Activated naive CD4-positive, alpha-beta T cell treated with anti-CD3 and anti-CD28 coated beads, Interleukin-2, amount 50 U/mL, for 72 hours (primary cell): ENCODE results near the gene SMC3. TPM values are rescaled to one million over a fixed set of nuclear protein-coding genes. Genes with fewer than 3 reads are reported as not detected.
"Not testable (repeated sequence)": the region's sequence is repeated elsewhere in the genome, so short reads cannot be mapped to it uniquely, and the experiment has no call there.

Source experiments
- ATAC-seq, 2 donors: fragments of 150-1000 bp; cut with Tn5 transposase; 2 replicates each; pipeline ENCODE4 v1.10.0; 2021; ENCODE audit warnings: mild to moderate bottlenecking in 2 of 2, moderate library complexity in 2 of 2
- DNase-seq, 2 donors: peaks; one replicate each; pipeline ENCODE4 v3.0.0; 2021 to 2022; ENCODE audit warnings: low spot score in 2 of 2
- H3K27ac Mint-ChIP-seq, 2 donors: one replicate each; pipeline ENCODE4 v1.8.0; 2022; ENCODE audit warnings: mild to moderate bottlenecking in 2 of 2, mixed read lengths in 2 of 2
- H3K36me3 Mint-ChIP-seq, 2 donors: one replicate each; pipeline ENCODE4 v1.8.0; 2022; ENCODE audit warnings: mixed read lengths in 2 of 2
- H3K9me3 Mint-ChIP-seq, 2 donors: one replicate each; pipeline ENCODE4 v1.8.0; 2022; ENCODE audit warnings: mixed read lengths in 2 of 2
- total RNA-seq, 2 donors: library from RNA; stranded (reverse); gene quantifications; one replicate each; pipeline ENCODE4 v1.2.3, GENCODE V29; 2022

SMC3 gene
- total RNA-seq, 2 donors from 2014 or later, result 70.7 to 110 TPM

- DNase-seq, ATAC-seq, H3K27ac Mint-ChIP-seq, H3K36me3 Mint-ChIP-seq, H3K9me3 Mint-ChIP-seq: not testable (repeated sequence)
Observed at GRCh38 chr10:110610781-110611180, 43.3 kb downstream of the SMC3 start.

DNA sequence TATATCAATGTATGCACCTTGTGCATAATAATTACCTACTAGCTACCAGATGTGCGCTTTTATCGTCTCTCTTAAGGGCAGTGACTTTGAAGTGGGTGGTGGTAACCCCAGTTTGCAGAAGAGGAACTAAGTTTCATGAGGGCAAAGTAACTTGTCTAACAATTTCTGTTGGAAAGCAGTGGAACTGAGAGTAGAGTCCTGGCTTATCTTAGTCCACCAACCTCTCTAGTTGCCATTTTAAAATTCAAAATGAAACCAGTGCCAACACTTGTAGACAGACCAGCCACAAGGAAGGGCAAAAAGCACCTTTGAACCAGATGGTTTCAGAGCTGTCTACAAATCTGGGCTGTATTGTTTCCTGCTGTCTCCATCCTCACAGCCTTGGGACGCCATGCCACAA, 44.6 kb downstream of the SMC3 start:
- peak in 1 of 2 donors; percentile 40 for ATAC-seq
- Mint-ChIP-seq H3K9me3 (no peaks in the 10 kb centered on the region), H3K36me3 (no peaks in the 10 kb centered on the region), H3K27ac (no peak overlapping the region)
- DNase-seq, result no peak

- Mint-ChIP-seq H3K9me3 (no peaks in the 10 kb centered on the region), H3K36me3 (no peaks in the 10 kb centered on the region), H3K27ac (peak overlapping the region in 1 of 2 donors; percentile 14)
- DNase-seq (no peak), ATAC-seq (no peak)
Observed at GRCh38 chr10:110612629-110613028, 45.1 kb downstream of the SMC3 start.

GRCh38 chr10:110613341-110613995, 46.0 kb downstream of the SMC3 start:
- H3K9me3 Mint-ChIP-seq, result no peaks in the 10 kb centered on the region
- ATAC-seq, result peak; percentile 33 to 64
- no peaks in the 10 kb centered on the region for H3K36me3 Mint-ChIP-seq
- peak in 1 of 2 donors; percentile 21 for DNase-seq
- peak overlapping the region in 1 of 2 donors; percentile 33 for H3K27ac Mint-ChIP-seq

DNA sequence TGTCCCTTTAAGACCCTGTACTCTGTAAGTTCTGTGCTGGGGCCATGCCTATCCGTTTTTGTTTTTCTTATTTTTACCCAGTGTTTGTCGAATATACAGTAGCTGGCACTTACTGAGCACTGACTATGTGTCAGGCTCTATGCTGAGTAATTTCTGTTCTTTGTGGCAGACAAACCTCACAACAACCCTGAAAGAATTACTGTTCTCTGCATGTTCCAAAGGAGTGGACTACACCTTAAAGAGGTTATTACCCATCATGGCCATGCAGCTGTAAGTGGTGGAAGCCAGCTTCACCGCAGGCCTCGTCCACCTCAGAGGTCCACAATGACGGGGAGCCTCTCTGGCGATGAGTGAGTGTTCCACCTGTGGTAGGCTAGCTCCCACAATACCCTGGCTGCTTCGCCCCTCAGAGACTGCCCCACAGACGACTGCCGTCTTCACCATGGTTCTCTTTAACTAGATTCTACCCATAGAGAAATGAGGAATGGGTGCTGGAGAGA, 46.6 kb downstream of the SMC3 start:
- no peak for DNase-seq
- Mint-ChIP-seq H3K27ac (peak overlapping the region in 1 of 2 donors; percentile 33), H3K36me3 (no peaks in the 10 kb centered on the region), H3K9me3 (no peaks in the 10 kb centered on the region)
- ATAC-seq, result peak; percentile 38 to 70

DNA sequence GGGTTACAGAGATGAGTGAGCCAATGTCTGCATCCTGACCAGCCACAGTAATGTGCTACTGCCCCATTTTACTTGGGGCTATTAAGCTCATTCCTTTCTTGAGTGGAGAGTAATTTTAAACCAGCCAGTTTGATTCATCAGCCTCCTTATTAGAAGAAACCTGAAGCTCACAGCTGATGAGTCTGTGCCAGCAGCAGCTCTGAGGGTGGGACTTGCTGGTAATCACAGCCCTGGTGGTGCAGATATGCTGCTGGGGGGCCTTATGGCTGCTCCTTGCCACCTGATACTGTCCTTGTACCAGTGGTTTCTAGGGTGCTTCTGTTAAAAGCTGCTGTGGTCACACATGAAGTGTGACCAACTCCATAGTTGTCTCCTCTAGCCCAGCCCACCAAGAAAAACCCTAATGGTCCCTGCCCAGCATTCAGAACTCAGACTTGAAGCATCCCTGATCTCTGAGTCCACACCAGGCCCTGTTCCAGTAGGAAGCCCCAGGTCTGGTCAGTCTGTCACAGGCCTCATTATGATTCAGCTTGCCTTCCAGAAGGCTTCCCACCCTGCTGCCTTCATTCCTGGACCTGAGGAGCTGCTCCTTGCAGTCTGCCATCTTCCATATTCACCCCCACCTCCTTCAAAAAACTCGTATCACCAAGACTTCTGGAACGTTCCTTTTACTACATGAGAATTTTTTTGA, 47.7 kb downstream of the SMC3 start:
- H3K9me3 Mint-ChIP-seq, result no peaks in the 10 kb centered on the region
- H3K36me3 Mint-ChIP-seq, result no peaks in the 10 kb centered on the region
- no peak for DNase-seq
- ATAC-seq, result no peak
- H3K27ac Mint-ChIP-seq, result peak overlapping the region in 1 of 2 donors; percentile 59

DNA sequence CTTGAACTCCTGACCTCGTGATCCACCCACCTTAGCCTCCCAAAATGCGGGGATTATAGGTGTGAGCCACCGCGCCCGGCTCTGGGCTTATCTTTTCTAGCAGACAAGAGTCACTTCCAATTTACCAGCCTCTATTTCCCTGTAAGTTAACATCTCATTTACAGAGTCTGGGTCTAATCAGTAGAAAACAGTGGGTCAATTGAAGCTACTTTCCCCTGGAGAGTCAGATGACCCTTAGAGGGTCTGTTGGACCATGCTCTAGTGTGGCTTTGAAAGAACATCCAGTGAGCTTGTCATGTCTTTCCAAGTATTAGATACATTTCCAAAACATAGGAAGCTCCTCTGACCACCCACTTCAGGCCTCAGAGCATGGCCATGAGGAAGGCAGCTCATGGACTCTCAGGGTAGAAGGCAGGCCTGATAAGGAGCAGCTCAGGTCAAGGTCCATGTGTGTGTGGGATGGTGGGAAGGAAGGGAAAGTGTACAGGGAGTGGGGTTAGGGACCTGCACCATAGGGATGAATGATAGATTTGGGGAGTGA, 49.1 kb downstream of the SMC3 start:
- peak overlapping the region in 1 of 2 donors; percentile 63 for H3K27ac Mint-ChIP-seq
- ATAC-seq (no peak), DNase-seq (no peak)
- no peaks in the 10 kb centered on the region for H3K9me3 Mint-ChIP-seq
- no peaks in the 10 kb centered on the region for H3K36me3 Mint-ChIP-seq

DNA sequence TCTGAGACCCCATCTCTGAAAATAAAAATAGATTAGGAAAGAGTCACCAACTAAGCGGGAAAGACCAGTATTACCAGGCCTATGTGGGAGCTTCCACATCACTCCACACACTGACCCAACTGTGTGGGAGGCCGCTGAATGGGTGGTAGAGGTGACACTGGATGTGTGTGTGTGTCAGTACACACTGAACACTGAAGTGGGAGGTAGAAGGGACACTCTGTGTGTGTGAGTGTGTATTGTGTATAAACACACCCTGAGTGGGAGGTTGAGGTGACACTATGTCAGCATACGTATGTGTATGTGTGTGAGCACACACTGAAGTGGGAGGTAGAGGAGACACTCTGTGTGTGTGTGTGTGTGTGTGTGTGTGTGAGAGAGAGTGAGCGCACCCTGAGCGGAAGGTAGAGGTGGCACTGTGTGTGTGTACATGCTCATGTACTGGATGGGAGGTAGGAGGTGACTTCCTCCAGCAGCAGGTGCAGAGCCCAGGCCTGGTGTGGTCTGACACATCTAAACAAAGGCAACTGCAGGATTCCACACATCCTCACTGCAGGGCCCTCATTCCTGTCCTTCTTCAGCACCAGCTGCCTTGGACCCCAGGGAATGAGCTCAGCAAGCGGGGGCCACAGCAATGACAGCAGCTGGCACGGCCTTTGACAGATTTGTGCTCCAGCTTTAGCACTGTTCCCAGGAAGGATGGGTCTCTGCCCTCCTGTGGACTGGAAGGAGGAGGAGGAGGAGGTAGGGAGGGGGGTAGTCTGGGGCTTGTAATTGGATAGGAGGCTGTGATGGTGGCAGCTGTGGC, 50.1 kb downstream of the SMC3 start:
- Mint-ChIP-seq H3K36me3 (no peaks in the 10 kb centered on the region), H3K27ac (peak overlapping the region; percentile 63 to 88)

DNA sequence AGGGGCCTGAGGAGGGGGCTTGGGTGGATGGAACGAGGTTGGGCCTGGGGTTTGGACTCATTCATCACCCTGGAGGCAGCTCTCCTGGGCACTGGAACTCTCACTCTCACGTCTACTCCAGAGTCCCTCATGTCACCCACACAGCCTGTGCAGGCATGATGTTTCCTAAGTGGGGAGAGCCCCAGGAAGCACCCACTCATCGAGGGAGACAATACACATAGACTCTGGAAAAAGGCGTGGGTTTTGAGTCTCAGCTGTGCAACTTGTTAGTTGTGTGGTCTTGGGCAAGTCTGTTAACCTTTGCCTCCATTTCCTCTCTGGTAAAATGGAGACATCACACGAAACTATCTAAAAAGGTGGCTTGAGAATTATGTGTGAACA, 50.7 kb downstream of the SMC3 start:
- H3K36me3 Mint-ChIP-seq, result no peaks in the 10 kb centered on the region
- H3K9me3 Mint-ChIP-seq, result no peaks in the 10 kb centered on the region
- peak overlapping the region; percentile 63 to 88 for H3K27ac Mint-ChIP-seq
- DNase-seq, result peak; percentile 36 to 68
- peak; percentile 68 to 85 for ATAC-seq

More for the DNA sequence above, 50.1 kb downstream of the SMC3 start:
- DNase-seq, result no peak
- no peaks in the 10 kb centered on the region for H3K9me3 Mint-ChIP-seq
- peak; percentile 3 to 32 for ATAC-seq

DNA sequence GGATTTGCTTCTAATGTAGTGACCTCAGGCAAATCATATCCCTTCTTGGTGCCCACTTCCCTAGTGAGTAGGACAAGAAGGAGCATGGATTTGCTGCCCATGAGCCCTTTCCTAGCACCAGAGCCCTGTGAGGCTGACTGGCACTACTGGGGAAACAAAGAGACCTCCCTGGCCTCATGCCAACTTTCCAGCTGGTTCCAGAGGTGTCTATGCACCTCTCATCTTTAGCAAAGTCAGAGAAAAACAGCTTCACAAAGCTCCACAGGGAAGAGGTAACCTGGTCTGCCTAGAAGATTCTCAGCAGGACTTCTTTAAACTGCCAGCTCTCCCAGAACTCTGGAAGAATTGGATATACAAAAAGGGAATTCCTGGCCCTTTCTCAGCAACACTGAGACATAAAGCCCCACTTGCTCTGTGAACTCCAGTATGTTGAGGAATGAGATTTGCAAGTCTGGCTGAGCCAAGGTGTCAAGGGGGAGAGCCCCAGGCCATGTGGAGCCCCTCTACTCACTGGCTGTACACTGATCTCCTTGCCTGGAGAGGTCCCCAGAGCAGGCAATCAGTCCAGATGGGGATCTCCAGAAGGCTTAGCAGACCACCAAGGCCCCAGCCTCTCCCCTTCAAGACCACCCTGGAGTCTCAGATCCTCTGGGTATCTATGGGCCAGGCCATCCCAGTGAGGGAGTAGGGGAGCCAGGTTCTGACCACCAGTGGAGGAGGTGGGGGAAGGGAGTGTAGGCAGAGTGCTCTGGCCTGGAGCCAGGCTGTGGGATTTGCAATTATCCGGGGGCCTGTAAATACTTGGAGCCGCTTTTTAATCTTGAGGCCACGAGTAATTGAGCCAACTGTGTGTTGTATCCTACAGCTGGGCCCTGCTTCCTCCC, 52.3 kb downstream of the SMC3 start:
- DNase-seq, result no peak
- ATAC-seq, result no peak
- Mint-ChIP-seq H3K36me3 (no peaks in the 10 kb centered on the region), H3K9me3 (peaks cover 0 to 4% of the 10 kb centered on the region in 2 donors), H3K27ac (no peak overlapping the region)

DNA sequence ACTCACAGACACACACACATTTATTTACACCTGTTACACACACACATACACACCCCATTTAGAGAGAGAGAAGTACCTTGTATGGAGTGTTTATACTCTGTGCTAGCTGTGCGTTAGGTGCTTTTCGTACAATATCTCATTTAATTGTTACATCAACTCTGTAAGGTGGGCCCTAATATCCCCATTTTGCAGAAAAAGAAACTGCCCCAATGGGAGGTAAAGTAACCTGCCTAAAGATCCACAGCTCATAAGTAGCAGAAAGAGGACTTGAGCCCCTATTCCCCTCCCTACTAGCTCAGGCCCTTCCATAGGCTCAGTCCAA, 52.9 kb downstream of the SMC3 start:
- ATAC-seq (no peak), DNase-seq (no peak)
- no peak overlapping the region for H3K27ac Mint-ChIP-seq
- no peaks in the 10 kb centered on the region for H3K36me3 Mint-ChIP-seq
- peaks cover 0 to 4% of the 10 kb centered on the region in 2 donors for H3K9me3 Mint-ChIP-seq

DNA sequence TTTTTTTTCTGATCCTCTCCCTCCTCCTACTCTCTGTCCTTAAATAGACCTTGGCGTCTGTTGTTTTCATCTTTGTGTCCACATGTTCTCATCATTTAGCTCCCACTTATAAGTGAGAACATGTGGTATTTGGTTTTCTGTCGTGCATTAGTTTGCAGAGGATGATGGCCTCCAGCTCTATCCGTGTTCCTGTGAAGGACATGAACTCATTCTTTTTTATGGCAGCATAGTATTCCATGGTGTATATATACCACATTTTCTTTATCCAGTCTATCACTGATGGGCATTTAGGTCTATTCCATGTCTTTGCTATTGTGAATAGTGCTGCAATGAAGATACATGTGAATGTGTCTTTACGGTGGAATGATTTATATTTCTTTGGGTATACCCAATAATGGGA, 55.8 kb downstream of the SMC3 start:
- not testable (repeated sequence) for H3K9me3 Mint-ChIP-seq, H3K27ac Mint-ChIP-seq, ATAC-seq, DNase-seq, H3K36me3 Mint-ChIP-seq

DNA sequence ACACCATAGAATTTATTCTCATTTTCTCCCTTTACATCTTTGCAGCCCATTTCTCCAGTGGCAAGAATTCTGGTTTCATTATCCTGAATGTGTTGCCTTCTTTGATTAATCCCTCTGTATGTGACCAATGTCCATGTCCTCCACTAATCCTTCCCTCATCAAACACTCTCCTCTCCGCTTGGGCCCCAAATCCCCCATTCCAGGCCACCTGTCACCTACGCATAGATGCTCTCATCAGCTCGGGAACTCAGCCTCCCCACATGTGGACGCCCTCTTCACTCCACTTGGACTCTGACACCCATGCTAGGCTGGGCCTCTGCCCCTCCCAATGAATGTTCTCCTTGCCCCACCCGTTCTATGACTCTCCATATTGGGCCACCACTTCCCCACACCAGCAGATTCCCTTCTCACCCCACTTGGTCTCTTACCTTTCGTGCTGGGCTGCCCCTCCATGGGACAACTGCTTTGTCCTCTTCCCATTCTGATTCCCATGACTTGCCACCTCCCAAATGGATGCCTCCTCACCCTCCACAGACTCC, 57.9 kb downstream of the SMC3 start:
- H3K9me3 Mint-ChIP-seq, result peaks cover 4% of the 10 kb centered on the region in 2 donors
- no peak for DNase-seq
- no peak for ATAC-seq
- H3K36me3 Mint-ChIP-seq, result peaks cover 0 to 5% of the 10 kb centered on the region in 2 donors
- no peak overlapping the region for H3K27ac Mint-ChIP-seq

GRCh38 chr10:110625951-110626855, 58.7 kb downstream of the SMC3 start:
- peaks cover 0 to 5% of the 10 kb centered on the region in 2 donors for H3K36me3 Mint-ChIP-seq
- DNase-seq, result no peak
- no peak for ATAC-seq
- H3K9me3 Mint-ChIP-seq, result peaks cover 4% of the 10 kb centered on the region in 2 donors
- H3K27ac Mint-ChIP-seq, result no peak overlapping the region

- Mint-ChIP-seq H3K9me3 (peaks cover 4% of the 10 kb centered on the region in 2 donors), H3K36me3 (peaks cover 0 to 5% of the 10 kb centered on the region in 2 donors), H3K27ac (no peak overlapping the region)
- DNase-seq (no peak), ATAC-seq (no peak)
Observed at GRCh38 chr10:110628161-110628560, 60.7 kb downstream of the SMC3 start.
